Kidney tubule cell (primary cell): ENCODE results near the gene MYO3B.
A peak's percentile ranks its signal among the peaks of the same experiment; 100 is the strongest.
"Not testable (repeated sequence)": the region's sequence is repeated elsewhere in the genome, so short reads cannot be mapped to it uniquely, and the experiment has no call there.

Source experiments
- DNase-seq: peaks from one replicate; pipeline ENCODE4 v3.0.0-alpha.2; 2018; ENCODE audit warnings: low spot score

MYO3B gene

DNA sequence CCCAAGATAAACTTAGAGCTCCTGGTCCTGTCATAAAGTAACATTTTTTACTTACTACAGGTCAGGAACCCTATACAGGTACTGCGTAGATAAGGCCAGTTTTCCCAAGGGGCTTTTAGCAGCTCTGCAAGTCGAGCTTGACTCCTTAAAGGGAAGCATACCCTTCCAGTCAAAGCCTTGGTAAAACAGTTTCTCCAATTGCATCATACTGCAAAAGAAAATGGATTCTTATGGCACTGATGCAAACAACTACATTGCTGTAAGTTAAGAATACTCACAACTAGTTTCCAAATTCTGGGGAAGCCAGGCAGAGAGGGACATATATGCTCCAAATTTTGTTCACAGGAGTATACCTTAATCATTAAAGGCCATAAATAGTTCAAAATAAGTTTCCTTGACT lies 31.0 kb downstream of the MYO3B start:
- DNase-seq, result no peak

DNA sequence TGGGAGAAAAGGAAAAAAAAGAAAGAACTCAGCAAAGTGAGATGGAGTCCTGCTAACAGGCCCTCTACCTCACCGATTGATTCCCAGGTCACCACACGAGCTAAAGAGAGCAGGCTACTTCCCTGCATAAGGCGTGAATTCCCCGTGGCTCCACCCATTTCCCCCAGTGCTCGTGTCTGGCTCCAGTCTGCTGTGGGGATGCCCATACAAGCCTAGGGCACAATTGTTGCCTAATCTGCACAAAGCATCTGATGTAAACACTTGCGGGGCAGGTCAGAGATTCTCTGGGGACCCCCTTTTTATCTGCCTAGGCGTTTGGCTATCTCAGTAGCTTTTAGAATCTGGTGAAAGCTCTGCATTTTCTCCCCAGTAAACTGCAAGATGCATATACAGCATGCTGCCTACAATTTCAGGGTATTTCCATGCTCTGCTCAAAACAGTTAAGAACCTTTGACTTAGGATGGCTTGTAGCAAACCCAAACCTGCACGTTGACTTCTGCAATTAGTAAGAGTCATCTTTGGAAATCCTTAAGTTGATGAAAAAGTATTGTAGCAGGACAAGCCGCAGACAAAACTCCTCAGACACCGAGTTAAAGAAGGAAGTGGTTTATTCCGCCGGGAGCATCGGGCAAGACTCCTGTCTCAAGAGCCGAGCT lies 34.8 kb downstream of the MYO3B start:
- no peak for DNase-seq

DNA sequence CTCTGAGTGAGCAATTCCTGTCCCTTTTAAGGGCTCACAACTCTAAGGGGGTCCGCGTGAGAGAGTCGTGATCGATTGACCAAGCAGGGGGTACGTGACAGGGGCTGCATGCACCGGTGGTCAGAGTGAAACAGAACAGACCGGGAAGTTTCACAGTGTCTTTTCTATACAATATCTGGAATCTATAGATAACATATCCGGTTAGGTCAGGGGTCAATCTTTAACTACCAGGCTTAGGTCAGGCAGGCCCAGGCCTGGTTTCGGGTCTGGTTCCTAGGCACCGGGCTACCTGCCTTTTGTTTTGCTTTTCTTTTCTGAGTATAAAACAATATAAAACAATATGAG lies 35.3 kb downstream of the MYO3B start:
- not testable (repeated sequence) for DNase-seq

DNA sequence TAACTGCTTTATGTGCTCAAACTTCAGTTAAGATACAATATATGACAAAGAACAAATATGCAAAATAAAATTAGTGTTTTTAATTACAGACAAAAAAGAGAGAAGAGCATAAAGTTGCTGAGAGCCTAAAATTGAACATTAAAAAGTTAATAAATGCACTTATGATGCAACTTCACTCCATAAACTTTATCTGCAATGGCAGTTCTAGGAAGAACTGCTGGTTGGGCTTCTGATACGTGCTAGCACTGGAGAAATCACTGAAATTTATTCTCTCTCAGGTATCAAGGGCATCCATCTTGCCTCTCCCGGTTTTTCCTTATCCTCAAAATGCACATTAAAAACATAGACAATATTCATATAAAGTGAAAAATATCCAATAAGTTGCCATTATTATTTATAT lies 35.7 kb downstream of the MYO3B start:
- DNase-seq, result no peak

GRCh38 chr2:170214309-170214948 lies 36.5 kb downstream of the MYO3B start:
- DNase-seq, result no peak

DNA sequence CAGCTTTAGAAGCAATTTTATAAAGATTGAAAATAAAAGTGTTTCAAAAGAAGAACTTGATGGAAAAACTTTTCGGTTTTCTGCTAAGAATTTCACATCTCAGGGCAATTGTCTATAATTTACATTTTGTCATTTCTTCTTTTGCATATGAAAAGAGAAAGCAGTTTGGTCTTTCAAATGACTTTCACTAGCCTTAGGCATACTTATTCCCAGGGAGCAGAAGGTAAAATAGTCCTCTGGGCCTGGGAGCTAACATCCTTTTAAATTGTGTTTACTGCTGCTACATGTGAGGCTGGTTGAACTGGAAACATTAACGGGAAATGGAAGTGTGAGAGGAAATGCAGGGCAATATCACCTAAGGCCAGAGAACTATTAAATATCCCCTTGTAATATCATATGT lies 37.1 kb downstream of the MYO3B start:
- no peak for DNase-seq

DNA sequence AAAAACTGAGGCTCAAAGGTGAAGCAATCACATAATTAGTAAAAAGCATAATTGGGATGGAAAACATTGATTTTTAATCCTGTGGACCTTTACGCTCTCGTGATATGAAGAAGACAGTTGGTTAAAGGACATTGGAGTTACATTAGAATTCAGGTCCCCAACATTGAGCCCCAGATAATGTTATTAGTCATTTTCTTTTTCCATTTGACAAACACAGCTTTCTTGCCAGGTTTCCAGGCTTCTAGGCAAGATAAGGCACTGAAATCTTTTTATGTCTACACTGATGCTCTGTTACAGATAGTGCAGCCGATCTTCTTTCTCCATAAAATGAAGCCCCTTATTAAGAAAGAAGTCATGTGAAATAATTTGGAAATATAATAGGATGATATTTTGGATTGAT lies 38.5 kb downstream of the MYO3B start:
- DNase-seq, result no peak

DNA sequence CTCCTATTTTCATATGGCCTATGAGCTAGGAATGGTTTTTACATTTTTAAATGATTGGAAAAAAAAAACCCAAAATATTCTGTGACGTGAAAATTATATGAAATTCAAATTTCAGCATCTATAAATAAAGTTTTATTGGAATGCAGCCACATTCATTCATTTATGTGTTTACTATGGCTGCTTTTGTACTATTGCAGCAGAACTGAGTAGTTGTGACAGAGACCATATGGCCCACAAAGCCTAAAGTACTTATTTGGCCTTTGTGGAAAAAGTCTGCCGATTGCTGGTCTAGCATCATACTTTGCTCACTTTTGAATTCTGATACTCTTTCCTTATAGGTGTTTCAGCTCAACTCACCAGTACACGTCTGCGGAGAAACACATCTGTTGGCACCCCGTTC lies 39.0 kb downstream of the MYO3B start:
- no peak for DNase-seq

- DNase-seq, result no peak
Observed at GRCh38 chr2:170217778-170218251, 39.9 kb downstream of the MYO3B start.

- no peak for DNase-seq
Observed at GRCh38 chr2:170218456-170218855, 40.5 kb downstream of the MYO3B start.

GRCh38 chr2:170218931-170219330 lies 41.0 kb downstream of the MYO3B start:
- no peak for DNase-seq

DNA sequence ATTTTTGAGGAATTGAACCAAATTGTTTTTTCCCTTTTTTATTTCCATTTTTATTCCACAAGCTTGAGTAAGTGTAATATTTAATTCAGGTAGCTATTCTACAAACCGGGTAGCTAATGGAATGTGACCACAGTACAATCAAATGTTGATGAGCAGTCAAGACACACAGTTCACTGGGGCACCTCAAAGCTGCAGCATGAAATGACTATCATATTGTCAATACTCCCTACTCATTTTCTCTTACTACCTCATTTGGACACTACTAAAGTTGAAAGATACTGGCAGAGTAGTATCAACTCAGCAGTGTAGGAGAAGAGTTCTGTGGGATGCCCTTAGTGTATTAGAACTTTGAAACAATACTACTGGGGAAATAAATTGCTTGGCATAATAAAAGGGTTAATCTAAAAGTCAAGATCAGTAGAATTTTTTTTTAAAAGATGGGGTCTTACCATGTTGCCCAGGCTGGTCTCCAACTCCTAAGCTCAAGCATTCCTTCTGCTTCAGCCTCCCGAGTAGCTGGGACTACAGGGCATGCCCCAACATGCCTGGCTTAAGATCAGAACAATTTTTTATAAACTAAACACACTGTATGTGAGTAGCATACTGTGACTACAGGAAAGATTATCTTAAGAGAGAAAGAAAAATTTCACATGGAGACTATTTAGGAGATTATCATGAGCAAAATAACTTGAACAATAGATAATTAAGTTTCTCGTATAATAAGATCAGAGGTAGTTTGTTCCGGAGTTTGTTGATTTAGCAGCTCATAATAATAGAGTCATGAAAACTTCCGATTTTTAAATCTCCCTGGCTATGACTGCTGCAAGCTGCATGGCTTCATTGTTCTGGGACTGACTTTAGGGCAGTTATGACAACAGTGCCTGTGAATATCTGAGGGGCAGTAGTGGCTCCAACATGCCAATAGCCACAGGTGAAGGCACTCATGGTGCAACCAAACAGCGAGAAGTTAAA lies 43.7 kb downstream of the MYO3B start:
- peak; percentile 13 for DNase-seq

GRCh38 chr2:170222298-170222697 lies 44.4 kb downstream of the MYO3B start:
- no peak for DNase-seq

- DNase-seq, result no peak
Observed at GRCh38 chr2:170222842-170223241, 44.9 kb downstream of the MYO3B start.

DNA sequence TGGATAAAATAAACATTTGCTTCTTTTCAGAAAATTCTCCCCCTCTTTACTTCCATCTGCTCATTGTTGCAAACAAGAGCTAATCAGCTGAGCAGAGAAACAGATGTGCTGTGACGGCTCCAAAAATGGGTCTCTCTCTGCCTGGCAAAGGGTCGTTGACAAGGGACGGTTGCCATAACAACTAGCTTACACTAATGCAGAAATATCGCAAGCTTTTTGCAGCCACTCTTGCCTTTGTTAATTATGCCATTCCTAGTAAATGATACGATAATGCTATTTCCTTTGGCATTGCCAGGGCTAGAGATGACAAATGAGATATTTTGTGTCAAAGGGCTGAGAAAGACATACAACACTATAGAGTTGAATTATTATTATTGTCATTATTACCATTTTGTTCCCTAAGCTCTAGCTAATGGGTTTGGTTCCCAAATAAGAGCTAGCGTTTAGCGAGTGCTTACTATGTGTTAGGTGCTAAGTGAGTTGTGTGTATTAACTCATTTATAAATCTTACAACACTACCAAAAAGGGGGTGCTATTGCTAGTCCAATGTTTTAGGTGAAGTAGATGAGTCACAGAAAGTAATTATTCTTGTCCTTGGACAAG lies 46.8 kb downstream of the MYO3B start:
- DNase-seq, result no peak

GRCh38 chr2:170226216-170226615 lies 48.3 kb downstream of the MYO3B start:
- DNase-seq, result no peak

DNA sequence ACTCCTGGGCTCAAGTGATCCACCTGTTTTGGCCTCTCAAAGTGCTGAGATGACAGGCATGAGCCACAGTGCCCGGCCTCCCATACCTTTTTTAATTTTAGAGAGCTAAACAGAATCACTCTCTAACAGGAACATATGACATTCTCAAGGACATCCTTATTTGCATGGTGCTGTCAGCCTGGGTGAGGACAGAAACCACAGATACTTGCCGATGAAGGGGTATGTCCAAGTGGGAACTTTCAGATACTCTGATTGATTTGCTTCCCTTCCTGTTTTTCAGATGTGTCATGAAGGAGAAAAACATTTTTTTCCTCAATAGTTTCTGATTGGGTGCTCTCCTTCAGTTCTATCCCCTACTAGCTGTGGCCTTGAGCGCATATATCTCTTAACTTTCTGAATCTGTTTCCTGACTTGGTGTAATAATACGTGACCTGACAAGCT lies 49.6 kb downstream of the MYO3B start:
- no peak for DNase-seq

GRCh38 chr2:170227951-170228350 lies 50.0 kb downstream of the MYO3B start:
- no peak for DNase-seq

DNA sequence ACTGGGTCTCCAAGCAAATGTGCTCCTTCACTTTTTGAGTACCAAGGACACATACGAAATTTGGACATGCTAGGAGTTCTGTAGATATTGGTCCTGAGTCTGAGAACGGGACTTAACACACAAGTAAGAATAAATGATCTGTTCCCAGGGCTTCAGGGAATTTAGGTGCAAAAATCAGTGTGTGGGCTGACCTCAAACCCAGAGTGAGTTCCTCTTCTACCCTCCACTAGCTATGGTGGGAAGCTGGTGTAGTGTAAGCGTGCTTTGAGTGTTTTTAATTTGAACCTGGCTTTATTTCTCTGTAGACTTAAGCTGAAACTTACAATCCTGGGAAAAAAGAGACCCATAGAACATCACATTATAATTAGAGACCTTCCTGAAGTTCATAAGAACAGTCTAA lies 50.5 kb downstream of the MYO3B start:
- no peak for DNase-seq

- no peak for DNase-seq
Observed at GRCh38 chr2:170229125-170229524, 51.2 kb downstream of the MYO3B start.

DNA sequence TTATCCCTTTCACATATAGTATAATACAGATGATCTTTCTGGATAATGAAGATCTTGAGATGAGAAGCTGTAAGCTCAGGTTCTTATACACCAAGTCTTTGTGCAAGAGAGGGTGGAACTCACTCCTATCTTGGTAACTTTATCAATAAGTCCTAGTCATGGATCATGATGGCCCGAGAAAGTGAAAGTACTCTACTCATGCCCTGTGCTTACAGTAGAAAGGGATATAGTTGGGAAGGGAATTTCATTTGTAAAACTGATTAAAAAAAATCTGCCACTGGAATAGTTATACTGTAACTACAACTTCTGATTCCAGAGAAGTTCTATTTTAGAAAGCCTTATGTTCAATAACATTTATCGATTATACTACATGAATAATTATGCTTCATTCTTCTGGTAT lies 51.8 kb downstream of the MYO3B start:
- no peak for DNase-seq
